HG02981 (cell line): ENCODE measurements around the gene CFAP44.
"Not testable (repeated sequence)": the region's sequence is repeated elsewhere in the genome, so short reads cannot be mapped to it uniquely, and the experiment has no call there.

ENCODE experiments used
- ATAC-seq: cut with Tn5 transposase; IDR thresholded peaks from one replicate; pipeline ENCODE4 v1.9.1; 2021; ENCODE audit warnings: mild to moderate bottlenecking, moderate library complexity; ENCODE audit not compliant: unreplicated experiment

CFAP44 gene, protein sequence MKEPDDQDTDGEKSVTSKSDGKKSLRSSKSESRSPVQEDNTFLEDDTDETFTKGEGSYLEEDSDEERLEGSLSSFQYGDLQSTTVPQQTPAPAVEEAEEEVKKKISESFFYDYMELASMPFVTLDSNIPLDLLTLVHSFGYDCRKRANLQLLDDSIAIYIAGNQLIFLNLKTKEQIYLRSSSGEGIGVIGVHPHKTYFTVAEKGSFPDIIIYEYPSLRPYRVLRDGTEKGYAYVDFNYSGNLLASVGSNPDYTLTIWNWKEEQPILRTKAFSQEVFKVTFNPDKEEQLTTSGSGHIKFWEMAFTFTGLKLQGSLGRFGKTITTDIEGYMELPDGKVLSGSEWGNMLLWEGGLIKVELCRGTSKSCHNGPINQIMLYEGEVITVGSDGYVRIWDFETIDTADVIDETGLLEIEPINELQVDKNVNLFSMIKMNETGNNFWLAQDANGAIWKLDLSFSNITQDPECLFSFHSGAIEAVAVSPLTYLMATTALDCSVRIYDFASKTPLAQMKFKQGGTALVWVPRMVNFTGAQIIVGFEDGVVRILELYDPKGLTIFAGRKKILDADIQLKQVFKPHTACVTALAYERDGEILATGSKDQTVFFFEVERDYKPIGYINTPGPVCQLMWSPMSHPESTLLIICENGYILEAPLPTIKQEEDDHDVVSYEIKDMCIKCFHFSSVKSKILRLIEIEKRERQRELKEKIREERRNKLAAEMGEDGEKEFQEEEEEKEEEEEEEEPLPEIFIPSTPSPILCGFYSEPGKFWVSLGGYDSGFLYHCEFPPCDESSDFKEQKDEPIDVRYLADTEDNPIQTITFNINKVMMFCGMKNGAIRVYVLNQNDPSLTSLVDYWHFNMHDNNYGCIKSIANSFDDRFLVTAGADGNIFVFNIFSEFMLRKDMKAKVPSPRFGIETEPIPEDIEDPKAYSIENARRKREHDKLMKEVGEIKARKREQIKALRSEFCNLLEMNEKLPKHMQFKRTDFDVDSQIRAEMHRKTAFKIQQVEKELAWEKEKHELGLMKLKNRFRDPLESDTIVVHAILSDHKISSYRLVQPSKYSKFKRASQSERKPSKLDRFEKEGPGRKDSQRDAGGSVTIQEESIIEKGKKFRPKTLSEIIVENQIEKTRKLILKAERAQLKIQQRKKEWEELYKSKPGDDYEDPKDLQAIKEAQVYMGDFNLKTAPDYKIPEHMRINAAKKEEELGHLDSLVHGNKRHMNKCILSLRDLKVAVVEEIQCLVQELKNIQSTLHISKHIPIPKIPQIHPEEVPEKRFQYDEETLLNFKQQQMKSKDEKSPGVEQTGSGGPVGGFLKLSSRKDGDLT (N-terminal part only)

DNA sequence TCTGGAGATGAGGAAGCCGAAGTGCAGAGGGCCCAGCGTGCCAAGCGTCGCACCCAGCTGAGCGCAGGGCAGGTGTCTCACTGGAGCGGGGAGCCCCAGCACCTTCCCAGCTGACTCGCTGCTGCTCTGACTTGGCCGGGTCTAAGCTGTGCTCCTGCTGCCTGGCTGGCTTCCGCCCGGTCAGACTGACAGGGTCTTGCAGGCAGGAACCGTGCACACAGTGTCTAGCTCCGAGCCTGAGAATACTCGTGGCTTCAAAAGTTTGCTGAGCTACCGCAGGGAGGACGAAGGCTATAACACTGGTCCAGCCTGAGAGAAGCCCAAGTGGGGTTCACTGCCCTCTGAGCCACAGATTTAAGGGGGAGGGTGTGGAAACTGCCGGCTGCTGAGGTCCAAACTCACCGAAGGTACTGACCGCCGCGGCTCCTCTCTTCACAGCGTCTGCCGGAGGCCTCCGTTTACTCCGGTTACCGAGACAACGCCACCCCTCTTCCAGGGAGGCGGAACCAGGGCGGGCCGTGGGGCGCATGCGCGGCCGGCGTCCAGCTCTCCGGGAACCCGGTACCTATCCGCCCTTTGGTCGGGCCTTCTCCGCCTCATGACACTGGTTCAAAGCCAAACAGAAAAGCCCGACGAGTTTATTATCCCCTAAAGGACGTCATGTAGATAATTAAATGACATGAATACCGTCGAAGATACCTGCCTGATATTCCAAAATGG, at the start of gene CFAP44:
Gene CFAP44, minus strand, starts transcription at position 443 of the 720 bp plus-strand sequence. CDS start 7,829 bp downstream, outside the sequence.
- no peak for ATAC-seq

DNA sequence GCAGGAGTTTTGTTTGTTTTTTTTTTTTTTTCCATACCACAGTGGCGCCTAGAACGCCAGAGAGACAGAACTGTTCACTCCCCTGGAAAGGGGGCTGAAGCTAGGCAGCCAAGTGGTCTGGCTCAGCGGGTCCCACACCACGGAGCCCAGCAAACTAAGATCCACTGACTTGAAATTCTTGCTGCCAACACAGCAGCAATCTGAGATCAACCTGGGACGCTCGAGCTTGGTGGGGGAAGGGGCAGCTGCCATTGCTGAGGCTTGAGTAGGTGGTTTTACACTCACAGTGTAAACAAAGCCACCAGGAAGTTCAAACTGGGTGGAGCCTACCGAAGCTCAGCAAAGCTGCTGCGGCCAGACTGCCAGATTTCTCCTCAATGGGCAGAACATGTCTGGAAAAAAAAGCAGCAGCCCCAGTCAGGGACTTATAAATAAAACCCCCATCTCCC, 43.9 kb upstream of the CFAP44 start:
- no peak for ATAC-seq

DNA sequence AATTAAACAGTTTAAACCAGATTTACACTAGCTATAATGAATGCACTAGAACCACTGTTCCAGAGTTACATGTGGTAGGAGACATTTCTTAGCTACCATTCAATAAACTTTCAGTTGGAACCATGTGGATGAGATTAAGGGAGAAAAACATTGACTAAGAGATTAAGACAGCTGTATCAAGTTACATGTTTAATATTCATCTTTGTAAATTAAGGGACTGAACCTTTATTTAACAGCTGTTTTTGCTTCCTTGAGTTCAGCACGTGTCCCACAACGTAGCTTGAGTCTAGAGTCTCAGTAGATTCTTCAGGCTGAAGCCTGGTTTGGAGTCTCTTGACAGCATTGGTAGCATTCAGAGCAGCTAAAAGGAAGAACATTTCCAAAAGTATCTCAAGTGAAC, 27.2 kb upstream of the CFAP44 start:
- ATAC-seq = no peak

DNA sequence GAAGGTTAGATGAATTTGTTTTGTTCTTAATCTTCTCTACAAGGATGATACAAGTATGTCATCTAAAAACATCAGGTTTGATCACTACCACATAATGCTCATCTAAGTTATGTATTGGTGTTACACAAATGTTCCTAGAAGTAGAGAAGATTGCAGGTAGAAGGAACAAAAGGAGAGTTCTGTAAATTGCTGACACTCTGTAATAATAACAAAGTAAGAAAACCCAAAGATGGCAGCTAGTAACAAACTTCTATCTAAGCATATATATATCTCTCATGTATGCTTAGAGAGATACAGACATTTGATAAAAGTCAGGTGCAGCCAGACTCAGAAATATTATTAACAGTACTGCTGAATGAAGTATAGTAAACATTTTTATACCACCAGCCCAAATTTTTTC, 20.2 kb upstream of the CFAP44 start:
- no peak for ATAC-seq

DNA sequence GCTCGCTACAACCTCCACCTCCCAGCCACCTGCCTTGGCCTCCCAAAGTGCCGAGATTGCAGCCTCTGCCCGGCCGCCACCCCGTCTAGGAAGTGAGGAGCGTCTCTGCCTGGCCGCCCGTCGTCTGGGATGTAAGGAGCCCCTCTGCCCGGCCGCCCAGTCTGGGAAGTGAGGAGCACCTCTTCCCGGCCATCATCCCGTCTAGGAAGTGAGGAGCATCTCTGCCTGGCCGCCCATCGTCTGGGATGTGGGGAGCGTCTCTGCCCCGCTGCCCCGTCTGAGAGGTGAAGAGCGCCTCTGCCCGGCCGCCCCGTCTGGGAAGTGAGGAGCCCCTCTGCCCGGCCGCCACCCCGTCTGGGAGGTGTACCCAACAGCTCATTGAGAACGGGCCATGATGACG, 17.3 kb upstream of the CFAP44 start:
- not testable (repeated sequence) for ATAC-seq

DNA sequence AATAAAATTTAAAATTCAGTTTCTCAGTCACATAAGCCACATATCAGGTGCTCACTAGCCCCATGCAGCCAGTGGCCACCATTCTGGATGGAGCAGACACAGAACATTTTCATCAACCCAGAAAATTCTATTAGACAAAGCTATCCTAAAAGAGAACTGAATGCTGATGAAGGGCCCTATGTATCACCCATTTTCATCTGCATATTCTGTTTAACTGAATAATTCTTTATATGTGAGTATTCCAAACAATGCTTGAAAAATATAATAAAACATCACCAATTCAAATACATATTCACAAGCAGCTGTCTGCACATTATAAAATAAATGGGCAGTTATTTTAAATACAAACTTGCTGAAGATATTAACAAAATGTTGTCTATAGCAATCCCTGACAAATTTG, 14.2 kb upstream of the CFAP44 start:
- no peak for ATAC-seq

DNA sequence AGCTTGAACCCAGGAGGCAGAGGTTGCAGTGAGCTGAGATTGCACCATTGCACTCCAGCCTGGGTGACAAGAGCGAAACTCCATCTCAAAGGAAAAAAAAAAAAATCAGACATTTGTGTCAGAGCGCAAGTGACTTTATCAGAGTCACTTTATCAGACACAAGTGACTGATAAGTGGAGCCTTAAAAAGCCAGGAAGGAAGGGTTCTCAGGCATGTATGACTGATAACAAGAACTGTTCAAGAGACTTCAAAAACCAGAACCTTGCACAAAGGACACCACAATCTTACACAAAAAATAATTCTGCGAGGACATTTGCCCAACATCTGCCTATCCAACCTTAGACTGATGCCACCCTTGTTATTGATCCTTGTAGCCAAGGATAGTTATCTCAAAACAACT, 13.3 kb upstream of the CFAP44 start:
- ATAC-seq = no peak

DNA sequence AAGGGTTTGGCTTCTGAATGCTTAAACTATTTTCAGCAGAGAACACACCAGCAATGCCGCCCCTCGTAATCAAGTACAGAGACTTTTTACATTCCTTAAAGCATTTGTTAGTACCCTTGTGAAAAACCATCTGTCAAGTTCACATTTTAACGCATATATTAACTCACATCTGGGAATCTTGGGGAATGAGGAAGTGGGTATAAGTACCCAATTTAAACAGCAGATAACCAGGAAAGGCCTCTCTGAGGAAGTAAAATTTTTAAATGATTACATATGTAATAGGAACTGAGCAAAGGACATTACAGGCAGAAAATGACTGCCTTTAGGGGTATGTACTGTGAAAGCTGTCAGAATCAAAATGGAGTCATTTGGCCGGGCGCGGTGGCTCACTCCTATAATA, 12.8 kb upstream of the CFAP44 start:
- ATAC-seq = no peak

DNA sequence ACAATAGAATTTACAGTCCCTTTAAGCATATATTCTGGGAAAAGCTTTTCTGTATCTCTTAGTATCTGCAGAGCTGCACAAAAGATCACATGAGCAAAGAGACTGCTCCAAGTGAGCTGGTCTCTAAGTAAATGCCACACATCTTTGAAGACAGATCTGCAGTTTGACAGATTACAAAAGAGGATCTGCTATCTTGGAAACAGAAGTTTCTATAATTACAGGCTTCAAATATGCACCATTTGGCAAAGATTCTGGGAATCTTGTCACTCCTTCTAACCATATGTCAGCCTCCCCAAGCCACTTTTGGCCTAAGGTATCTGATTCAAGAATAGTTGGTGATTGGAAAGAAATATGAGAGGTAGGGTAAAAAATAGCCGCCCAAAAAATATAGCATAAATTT, 9.6 kb upstream of the CFAP44 start:
- ATAC-seq = no peak

DNA sequence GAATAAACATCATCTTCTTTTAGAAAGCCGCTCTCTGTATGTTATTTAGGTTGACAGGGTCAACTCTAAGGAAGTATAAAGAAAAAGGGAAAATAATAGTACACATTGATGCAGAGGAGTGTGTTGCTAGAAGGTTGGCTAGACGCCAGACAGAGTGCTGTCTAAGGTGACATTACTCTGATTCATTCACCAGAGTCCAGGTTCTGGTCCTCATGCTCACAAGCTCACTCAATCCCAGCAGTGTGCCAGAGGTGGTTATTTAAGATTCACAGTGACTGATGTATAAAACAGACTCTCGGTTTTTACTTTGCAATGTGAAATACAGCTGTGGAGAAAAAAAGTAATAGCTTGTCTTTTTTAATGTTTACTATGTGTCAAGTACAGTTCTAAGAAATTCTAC, 1.7 kb downstream of the CFAP44 start:
- ATAC-seq = no peak

DNA sequence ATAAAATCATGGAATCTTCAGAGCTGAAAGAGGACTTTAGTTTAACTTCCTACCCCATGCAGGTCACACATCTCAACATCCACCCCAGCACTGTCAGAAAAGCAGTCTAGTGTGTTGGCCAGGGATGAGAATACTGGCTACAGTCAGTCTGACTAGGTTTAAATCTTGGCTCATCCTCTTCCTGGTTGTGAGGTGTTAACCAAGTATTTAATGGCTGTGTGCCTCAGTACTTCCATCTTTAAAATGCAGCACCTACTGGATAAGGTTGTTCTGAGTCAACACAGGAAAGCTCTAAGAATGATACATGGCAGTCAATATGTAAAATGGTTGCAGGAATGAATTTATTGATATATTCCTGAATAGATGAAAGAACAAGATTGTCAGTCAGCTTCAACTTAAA, 3.1 kb downstream of the CFAP44 start:
- ATAC-seq = no peak

DNA sequence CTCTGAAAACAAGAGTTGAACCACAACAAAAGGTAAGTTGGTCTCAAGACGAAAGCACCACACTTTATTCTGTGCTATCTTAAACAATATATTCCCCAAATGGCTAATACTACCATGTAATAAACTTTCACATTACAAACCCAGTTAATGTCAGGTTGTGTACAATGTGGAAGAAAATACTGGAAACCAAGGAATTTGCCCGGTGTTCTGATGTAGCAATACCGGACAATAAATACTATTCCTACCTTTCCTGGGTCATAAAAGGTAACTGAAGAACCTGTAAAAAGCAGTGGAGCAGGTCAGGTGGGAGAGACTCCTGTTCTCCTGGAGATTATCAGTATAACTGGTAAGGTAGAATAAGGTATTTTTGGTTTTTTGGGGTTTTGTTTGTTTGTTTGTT, 3.9 kb downstream of the CFAP44 start:
- no peak for ATAC-seq

DNA sequence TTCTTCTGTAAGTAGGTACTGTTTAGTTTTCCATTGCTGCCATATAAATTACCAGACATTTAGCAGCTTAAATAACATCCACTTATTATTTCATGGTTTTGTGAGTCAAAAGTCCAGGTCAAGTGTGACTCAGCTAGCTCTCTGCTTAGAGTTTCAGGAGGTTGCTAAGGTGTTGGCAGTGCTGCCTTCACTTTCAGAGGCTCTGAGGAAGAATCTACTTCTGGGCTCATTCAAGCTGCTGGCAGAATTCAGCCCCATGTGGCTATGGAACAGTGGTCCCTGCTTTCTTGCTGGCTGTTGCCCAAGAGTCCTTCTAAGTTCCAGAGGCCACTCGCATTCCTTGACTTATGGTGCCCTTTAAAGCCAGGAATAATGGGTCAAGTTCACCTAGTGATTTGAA, 4.5 kb downstream of the CFAP44 start:
- ATAC-seq = no peak

DNA sequence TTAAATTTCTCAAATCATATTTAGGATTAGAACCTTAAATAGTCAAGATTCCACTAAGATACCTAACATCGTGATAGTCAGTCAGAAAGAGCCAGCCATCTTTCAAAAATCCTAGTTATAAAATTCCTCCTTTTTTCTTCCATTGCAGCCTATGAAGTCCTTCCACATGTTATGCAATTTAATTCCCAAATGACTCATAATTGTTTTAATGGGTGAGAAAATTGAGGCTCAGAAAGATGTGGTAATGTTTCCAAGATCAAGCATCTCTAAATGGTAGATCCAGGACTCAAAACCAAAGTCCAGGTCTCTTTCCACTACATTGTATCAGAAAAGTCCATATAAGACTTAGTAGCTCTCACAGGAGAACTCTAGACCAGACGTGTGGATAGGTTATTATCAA, 9.5 kb downstream of the CFAP44 start:
- no peak for ATAC-seq

DNA sequence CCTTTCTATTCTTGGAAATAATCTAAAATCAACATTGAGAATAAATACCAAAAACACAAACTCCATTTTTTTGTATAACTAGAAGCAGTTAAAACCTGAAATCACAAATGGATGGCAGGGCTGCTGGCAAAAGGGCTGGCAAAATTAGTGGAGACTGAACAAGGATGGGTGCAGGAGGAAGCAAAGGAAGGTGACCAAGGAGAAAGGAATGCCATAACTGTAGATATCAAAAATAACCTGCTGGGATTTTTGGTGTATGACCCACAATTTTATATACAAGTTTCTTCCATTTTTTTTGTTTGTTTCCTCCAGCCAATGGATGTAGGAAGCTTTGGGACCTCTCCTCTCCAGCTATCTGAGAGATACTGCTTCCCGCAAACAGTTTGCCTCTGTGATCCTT, 12.7 kb downstream of the CFAP44 start:
- no peak for ATAC-seq

DNA sequence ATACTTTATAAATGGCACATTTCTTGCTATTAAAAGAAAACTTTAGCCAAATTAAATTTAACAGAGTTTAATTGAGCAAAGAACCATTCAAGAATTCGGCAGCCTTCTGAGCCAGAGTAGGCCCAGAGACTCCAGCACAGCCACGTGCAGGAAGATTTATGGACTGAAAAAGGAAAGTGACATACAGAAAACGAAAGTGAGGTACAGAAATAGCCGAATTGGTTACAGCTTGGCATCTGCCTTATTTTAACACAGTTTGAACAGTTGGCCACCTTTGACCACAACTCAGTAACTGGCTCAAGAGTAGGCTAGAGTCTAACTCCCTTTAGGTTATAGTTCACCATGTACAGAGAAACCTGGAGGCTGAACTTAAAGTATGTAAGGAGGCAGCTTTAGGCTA, 17.6 kb downstream of the CFAP44 start:
- no peak for ATAC-seq

DNA sequence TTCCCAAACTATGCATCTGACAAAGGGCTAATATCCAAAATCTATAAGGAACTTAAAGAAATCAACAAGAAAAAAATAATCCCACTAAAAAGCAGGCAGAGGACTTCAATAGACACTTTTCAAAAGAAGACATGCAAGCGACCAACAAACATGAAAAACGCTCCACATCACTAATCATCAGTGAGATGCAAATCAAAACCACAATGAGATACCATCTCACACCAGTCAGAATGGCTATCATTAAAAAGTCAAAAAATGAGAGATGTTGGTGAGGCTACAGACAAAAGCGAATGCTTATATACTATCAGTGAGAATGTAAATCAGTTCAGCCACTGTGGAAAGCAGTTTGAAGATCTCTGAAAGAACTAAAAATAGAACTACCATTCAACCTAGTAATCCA, 20.2 kb downstream of the CFAP44 start:
- no peak for ATAC-seq

DNA sequence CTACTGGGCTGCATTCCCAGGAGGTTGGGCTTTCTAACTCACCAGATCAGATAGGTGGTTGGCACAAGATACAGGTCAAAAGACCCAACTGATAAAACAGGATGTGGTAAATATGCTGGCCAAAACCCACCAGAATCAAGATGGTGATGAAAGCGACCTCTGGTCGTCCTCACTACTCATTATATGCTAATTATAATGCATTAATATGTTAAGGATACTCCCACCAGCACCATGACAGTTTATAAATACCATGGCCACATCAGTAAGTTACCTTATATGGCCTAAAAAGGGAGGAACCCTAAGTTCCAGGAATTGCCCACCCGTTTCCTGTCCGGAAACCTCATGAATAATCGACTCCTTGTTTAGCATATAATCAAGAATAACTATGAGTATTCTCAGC, 31.6 kb downstream of the CFAP44 start:
- ATAC-seq = no peak

DNA sequence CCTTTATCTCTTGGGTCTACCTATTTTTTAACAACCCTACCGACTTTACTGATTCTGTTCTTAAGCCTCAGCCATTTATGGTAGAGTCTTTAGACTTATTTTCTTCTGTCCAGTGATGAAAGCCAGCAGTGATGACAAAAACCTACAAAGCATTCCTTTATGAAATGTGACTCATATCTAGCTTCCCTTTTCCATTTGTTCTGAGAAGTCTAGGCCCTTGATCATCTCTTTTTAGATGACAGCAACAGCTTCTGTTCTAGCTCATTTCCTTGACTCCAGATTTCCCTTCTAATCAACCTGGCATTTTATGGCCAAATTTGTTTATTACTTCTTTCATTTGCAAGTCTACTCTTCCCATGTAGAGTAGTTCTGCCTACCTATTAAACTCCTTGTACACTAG, 36.1 kb downstream of the CFAP44 start:
- no peak for ATAC-seq

DNA sequence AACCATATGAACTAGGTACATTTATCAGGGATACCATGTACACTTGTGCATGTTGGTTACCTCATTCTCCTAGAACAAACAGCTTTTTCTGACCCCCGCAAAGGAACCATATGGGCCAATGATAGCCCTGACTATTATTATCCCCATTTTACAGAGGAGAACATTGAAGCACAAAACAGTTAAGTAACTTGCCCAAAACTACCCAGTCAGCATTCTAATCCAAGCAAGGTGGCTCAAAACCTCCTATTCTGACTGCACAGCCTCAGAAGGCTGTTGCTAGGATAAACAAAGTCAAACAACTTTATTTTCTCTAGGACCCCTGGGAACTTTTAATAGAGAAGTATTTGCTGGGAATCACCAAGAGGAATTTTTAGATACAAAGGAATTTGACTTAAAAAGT, 36.7 kb downstream of the CFAP44 start:
- ATAC-seq = no peak
